ENCODE data around the gene NAV1. TPM values are rescaled to one million over a fixed set of nuclear protein-coding genes. Genes with fewer than 3 reads are reported as not detected.
A peak's percentile ranks its signal among the peaks of the same experiment; 100 is the strongest.

The NAV1 gene
- total and polyA plus RNA-seq, 2 experiments from 2014 or later: 22.7 to 37.4 TPM

GRCh38 chr1:201537467-201537866 is 1.5 kb upstream of the NAV1 start (continued):
- TF ChIP-seq, protein P1, sequence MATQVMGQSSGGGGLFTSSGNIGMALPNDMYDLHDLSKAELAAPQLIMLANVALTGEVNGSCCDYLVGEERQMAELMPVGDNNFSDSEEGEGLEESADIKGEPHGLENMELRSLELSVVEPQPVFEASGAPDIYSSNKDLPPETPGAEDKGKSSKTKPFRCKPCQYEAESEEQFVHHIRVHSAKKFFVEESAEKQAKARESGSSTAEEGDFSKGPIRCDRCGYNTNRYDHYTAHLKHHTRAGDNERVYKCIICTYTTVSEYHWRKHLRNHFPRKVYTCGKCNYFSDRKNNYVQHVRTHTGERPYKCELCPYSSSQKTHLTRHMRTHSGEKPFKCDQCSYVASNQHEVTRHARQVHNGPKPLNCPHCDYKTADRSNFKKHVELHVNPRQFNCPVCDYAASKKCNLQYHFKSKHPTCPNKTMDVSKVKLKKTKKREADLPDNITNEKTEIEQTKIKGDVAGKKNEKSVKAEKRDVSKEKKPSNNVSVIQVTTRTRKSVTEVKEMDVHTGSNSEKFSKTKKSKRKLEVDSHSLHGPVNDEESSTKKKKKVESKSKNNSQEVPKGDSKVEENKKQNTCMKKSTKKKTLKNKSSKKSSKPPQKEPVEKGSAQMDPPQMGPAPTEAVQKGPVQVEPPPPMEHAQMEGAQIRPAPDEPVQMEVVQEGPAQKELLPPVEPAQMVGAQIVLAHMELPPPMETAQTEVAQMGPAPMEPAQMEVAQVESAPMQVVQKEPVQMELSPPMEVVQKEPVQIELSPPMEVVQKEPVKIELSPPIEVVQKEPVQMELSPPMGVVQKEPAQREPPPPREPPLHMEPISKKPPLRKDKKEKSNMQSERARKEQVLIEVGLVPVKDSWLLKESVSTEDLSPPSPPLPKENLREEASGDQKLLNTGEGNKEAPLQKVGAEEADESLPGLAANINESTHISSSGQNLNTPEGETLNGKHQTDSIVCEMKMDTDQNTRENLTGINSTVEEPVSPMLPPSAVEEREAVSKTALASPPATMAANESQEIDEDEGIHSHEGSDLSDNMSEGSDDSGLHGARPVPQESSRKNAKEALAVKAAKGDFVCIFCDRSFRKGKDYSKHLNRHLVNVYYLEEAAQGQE (IDR thresholded peaks at IDR 0.05; ENCODE audit: unreplicated experiment): no peak
- TF ChIP-seq POLR2AphosphoS5 (IDR thresholded peaks at IDR 0.05; ENCODE audit: low read depth): no peak
- TF ChIP-seq STAT1 (IDR thresholded peaks at IDR 0.05; ENCODE audit: unreplicated experiment): no peak
- TF ChIP-seq, protein P2, sequence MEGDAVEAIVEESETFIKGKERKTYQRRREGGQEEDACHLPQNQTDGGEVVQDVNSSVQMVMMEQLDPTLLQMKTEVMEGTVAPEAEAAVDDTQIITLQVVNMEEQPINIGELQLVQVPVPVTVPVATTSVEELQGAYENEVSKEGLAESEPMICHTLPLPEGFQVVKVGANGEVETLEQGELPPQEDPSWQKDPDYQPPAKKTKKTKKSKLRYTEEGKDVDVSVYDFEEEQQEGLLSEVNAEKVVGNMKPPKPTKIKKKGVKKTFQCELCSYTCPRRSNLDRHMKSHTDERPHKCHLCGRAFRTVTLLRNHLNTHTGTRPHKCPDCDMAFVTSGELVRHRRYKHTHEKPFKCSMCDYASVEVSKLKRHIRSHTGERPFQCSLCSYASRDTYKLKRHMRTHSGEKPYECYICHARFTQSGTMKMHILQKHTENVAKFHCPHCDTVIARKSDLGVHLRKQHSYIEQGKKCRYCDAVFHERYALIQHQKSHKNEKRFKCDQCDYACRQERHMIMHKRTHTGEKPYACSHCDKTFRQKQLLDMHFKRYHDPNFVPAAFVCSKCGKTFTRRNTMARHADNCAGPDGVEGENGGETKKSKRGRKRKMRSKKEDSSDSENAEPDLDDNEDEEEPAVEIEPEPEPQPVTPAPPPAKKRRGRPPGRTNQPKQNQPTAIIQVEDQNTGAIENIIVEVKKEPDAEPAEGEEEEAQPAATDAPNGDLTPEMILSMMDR (conservative IDR thresholded peaks at IDR 0.05; ENCODE audit: low read depth in 2 of 2): no peak
- no peak for TF ChIP-seq JUNB (IDR thresholded peaks at IDR 0.05; ENCODE audit: unreplicated experiment)
- no peak for TF ChIP-seq ZNF114 (CRISPR knock-in tag; IDR thresholded peaks at IDR 0.05)
- TF ChIP-seq NANOG (IDR thresholded peaks at IDR 0.05; ENCODE audit: borderline replicate concordance): no peak
- TF ChIP-seq ZNF331 (CRISPR knock-in tag; IDR thresholded peaks at IDR 0.05; ENCODE audit: low read depth): no peak

- H3K4me1 ChIP-seq (ENCODE audit: insufficient read depth): peaks cover 22% of the 10 kb centered on the region
- no peaks in the 10 kb centered on the region for H3K9me2 ChIP-seq (ENCODE audit: insufficient read depth)
- no peak for TF ChIP-seq ZNF331 (CRISPR knock-in tag; IDR thresholded peaks at IDR 0.05; ENCODE audit: low read depth)
- no peak for TF ChIP-seq CREB1 (CRISPR knock-in tag; IDR thresholded peaks at IDR 0.05; ENCODE audit: low read depth)
- no peak for TF ChIP-seq ZNF114 (CRISPR knock-in tag; IDR thresholded peaks at IDR 0.05)
- no peak for TF ChIP-seq ETS1 (IDR thresholded peaks at IDR 0.05)
- TF ChIP-seq EZH2phosphoT487 (IDR thresholded peaks at IDR 0.05; ENCODE audit: unreplicated experiment): no peak
- TF ChIP-seq EZH2 (IDR thresholded peaks at IDR 0.05; ENCODE audit: low read depth, unreplicated experiment): peak; percentile 58
- H3K27ac ChIP-seq (ENCODE audit: low read depth): no peak overlapping the region
- Mint-ChIP-seq H3K9me3 (no peaks in the 10 kb centered on the region), H3K4me1 (peaks cover 16% of the 10 kb centered on the region), H3K4me3 (peak overlapping the region; percentile 87), H3K27ac (no peak overlapping the region), H3K36me3 (ENCODE audit: low read depth) (no peaks in the 10 kb centered on the region), H3K27me3 (ENCODE audit: insufficient read depth, low read depth, poor library complexity) (peaks cover 37% of the 10 kb centered on the region)
- peaks cover 16% of the 10 kb centered on the region for H3F3A ChIP-seq (replicated peaks; ENCODE audit: low read depth)
- ATAC-seq: peak; percentile 30
- H3K4me3 ChIP-seq: peak overlapping the region; percentile 94
- H3K79me2 ChIP-seq (replicated peaks; ENCODE audit: insufficient read depth): no peaks in the 10 kb centered on the region
- DNase-seq (ENCODE audit: low spot score): peak; percentile 76
- peak overlapping the region; percentile 99 for H2AFZ ChIP-seq
- no peaks in the 10 kb centered on the region for H4K20me1 ChIP-seq (replicated peaks; ENCODE audit: insufficient read depth)
- peaks cover 67% of the 10 kb centered on the region for H3K27me3 ChIP-seq (ENCODE audit: insufficient read depth)
- peak overlapping the region; percentile 99 for H3K4me2 ChIP-seq
- no peaks in the 10 kb centered on the region for H3K36me3 ChIP-seq (ENCODE audit: insufficient read depth)
Observed at GRCh38 chr1:201537891-201538611, 876 bp upstream of the NAV1 start.
